Measurements from ENCODE around the gene C12orf60.

The C12orf60 gene

DNA sequence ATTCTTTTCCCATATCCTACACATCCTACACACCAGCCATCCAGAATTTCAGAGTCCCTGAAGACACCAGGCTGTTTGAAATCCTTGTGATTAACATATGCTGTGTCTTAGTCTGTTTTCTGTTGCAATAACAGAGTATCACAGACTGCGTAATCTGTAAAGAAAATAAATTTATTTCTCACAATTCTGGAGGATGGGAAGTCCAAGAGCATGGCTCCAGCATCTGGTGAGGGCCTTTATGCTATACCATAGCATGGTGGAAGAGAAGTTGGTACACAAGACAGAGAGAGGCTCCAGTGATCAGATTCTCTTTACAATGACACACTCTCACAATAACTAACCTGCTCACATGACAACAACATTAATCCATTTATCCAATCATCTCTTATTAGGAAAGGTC is 35.8 kb downstream of the C12orf60 start:
- no peak for DNase-seq

GRCh38 chr12:14840616-14841015 is 37.1 kb downstream of the C12orf60 start:
- no peak for DNase-seq

DNA sequence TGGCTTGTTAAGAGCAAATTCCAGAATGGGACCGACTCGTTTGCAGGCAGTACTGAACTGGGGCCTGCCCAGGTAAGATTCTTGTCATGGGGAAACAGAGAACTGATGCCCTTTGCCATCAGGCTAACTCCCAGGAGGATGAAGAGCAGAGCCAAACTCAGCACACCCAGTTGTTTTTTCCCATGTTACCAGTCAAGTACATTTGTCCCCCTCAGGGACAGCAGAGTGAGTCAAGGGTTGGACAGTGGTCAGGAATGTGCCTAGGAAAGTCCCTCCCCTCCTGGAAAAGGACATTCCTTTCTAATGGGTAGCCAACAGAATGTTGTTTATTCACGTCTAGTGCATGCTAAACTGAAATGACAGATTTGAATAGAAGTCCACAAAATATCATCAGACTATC is 38.3 kb downstream of the C12orf60 start:
- no peak for DNase-seq

DNA sequence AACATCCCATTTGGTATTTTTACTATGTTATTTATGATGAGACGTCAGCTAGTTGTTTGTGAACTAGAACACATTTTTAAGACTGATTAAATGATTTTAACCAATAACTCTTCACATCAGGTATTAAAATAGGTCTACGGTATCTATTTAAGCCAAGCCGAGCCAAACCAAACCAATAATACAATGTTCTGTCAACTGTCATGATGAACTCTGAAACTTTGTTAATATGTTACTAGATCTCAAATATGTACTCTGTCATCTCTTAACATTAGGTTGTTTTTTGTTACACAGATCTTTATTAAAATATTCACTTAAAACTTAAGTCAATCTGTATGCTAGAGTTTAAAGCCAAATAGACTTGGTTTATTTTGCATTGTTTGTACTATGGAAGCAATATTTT is 38.8 kb downstream of the C12orf60 start:
- DNase-seq: no peak

- no peak for DNase-seq
These were observed 40.0 kb downstream of the C12orf60 start, which contains the start of gene ART4 for GRCh38 chr12:14843425-14843887. Gene ART4 (minus strand): TSS chr12:14843526. CDS start chr12:14843113, 413 bp downstream.

GRCh38 chr12:14844401-14844800 is 40.9 kb downstream of the C12orf60 start:
- DNase-seq: no peak

DNA sequence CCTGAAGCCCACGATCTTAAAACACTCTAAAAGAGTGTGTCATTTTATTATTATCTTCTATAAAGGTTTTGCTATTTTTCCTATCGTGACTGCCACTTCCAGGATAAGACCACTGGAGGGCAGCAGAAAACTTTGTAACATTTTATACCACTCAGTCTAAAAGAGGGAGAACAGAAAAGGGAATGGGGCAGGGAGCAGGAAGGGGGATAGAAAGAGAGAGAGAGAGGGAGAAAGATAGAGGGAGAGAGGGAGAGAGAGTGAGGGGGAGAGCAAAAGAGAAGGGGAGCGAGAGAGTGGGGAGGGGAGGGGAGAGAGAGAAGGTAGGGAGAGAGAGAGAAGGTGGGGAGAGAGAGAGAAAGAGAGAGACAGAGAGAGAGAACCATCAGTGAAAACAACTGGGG is 41.9 kb downstream of the C12orf60 start:
- DNase-seq: peak; percentile 12 to 61

GRCh38 chr12:14846042-14846587 is 42.6 kb downstream of the C12orf60 start:
- DNase-seq: no peak

- DNase-seq: no peak
These were observed 43.6 kb downstream of the C12orf60 start for GRCh38 chr12:14846876-14847580.

DNA sequence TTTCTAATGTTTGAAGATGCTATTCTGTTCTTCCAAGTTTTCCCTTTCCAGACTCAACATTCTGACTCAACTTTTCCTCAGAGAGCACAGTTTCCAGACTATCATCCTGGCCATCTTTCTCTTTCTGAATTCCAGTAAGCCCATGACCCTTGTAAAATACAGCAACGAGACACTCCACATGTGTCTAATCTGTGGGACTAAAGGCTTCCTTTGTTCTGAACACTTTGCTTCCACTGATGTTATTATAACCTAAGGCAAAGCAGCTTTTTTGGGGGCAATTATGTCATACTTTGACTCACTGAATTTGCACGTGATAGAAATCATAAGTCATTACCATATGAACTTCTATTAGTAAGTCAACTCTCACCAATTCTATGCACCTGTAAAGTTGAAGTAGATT is 46.2 kb downstream of the C12orf60 start:
- no peak for DNase-seq

- DNase-seq: no peak
These were observed 47.6 kb downstream of the C12orf60 start for GRCh38 chr12:14850929-14851663.

DNA sequence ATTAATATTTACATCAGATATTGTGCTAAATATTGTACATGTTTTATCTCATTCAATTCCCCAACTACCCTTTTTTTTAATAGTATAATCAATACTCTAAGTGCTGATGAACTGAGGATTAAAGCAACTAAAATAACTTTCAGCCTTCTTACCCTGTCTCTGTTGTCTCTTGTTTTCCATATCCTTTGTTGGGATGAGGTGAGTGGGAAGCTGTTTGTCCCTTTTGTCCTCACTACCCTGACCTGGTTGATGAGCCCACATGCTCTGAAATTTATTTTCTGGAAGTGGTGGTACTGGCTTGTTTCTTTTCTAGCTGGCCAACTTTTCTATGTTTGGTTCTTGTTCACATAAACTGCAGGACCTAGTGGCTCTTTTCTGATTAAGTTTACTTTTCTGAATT is 49.4 kb downstream of the C12orf60 start:
- DNase-seq: no peak

DNA sequence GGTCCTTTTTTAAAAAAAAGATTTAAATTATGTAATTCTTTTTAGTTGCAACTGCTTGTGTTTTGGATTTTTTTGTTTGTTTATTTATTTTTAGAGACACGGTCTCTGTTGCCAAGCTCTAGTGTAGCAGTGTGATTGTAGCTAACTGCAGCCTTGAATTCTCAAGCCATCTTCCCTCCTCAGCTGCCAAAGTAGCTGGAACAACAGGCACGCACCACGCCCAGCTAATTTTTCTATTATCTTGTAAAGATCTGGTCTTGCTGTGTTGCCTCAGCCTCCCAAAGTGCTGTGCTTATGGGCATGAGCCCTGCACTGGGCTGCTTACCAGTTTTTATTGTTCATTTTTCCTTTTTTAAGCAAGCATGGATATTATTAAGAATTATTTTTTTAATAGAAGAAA is 50.5 kb downstream of the C12orf60 start:
- DNase-seq: no peak

DNA sequence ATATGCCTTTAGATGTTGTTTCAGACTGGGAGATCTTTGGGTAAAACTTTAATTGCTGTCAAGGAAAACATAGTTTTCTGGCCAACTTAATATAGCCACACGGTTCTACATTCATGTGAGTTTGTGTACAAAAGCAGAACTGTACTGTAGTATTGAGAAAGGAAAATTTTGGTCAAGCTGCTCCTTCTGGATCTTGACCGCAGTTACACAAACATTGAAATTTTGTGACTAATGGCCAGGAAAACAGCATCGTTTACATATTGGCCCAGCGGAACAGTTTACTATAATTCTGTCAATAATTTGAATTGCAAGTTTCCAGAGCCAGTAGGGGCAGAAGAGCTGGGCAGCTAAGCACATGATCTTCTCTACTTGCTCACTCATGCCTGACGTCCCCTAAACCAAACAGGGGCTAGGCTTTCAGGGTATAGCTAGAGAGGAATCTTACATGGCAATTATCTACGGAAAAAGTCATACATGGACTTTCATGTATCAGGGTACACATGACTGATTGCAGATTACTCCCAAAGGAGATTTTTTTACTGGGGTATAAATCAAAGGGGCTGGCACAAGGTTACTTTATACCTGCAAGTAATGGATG is 51.2 kb downstream of the C12orf60 start:
- DNase-seq: no peak

GRCh38 chr12:14858513-14858912 is 55.0 kb downstream of the C12orf60 start:
- no peak for DNase-seq

- no peak for DNase-seq
These were observed 57.0 kb downstream of the C12orf60 start for GRCh38 chr12:14860490-14860889.

- no peak for DNase-seq
These were observed 65.5 kb downstream of the C12orf60 start for GRCh38 chr12:14868916-14869506.

GRCh38 chr12:14871247-14871646 is 67.8 kb downstream of the C12orf60 start:
- DNase-seq: no peak

- no peak for DNase-seq
These were observed 68.4 kb downstream of the C12orf60 start for GRCh38 chr12:14871886-14872285.

DNA sequence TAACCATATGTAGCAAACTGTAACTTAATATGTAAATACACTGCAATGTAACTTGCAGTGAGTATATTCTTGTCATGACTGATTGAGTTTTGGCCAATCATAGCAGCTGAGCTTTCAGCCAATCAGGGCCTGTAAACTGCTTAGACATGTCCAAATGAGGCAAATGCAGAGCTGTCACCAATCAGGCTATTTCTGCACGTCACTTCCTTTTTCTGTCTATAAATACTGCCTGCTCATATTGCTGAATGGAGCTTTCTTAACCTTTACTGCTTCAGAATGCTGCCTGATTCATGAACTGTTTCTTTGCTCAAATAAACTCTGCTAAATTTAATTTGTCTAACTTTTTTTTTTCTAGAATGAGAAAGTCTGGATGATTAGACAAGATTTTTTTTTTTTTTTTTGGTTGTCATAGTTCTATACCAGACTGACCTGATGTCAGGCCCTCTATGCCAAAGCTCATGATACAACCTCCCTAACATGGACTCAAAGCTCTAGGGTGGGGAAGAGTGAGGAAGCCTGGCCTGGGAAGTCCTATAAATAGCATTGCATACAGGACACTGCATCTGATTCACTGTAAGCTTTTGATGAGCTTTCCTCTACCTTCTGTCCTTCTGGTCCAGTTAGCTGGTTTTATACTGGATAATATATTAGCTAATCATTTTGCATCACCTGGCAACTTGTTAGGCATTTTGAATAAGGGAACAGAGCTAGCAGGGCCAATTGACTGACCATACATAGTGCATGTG is 70.1 kb downstream of the C12orf60 start:
- no peak for DNase-seq
